Lung (tissue), 12 donors: ENCODE results near the gene FAM24B. TPM values are rescaled to one million over a fixed set of nuclear protein-coding genes. Genes with fewer than 3 reads are reported as not detected.

Experiments
- ATAC-seq: fragments of 200-7000 bp; cut with Tn5 transposase; one replicate; pipeline ENCODE4 v1.9.1; 2020; ENCODE audit warnings: moderate number of reproducible peaks; ENCODE audit not compliant: insufficient read depth, low FRiP score
- DNase-seq, 3 donors: peaks; one replicate each; pipeline ENCODE4 v3.0.0-alpha.2; 2013 to 2017
- H3K27ac ChIP-seq, 2 donors: one replicate each; pipeline ENCODE4 v1.5.1; 2013; ENCODE audit warnings: mild to moderate bottlenecking in 2 of 2, moderate library complexity in 2 of 2, control low read depth in 1 of 2, inconsistent platforms in 1 of 2, low read depth in 1 of 2, low read length in 1 of 2
- H3K27me3 ChIP-seq, 3 donors: one replicate each; pipeline ENCODE4 v1.5.1; 2013; ENCODE audit warnings: low read length in 2 of 3; ENCODE audit not compliant: control insufficient read depth in 3 of 3, insufficient read depth in 3 of 3
- H3K36me3 ChIP-seq, 4 donors: one replicate each; pipeline ENCODE4 v1.5.1; 2013; ENCODE audit warnings: low read length in 4 of 4, mild to moderate bottlenecking in 1 of 4, moderate library complexity in 1 of 4; ENCODE audit not compliant: control insufficient read depth in 4 of 4, insufficient read depth in 4 of 4
- H3K4me1 ChIP-seq, 5 donors: one replicate each; pipeline ENCODE4 v1.5.1; 2013; ENCODE audit warnings: low read length in 5 of 5, mild to moderate bottlenecking in 2 of 5, moderate library complexity in 1 of 5; ENCODE audit not compliant: control insufficient read depth in 5 of 5, insufficient read depth in 5 of 5
- H3K4me3 ChIP-seq: one replicate; pipeline ENCODE4 v1.5.1; 2013; ENCODE audit warnings: mild to moderate bottlenecking, control low read depth, moderate library complexity
- H3K9ac ChIP-seq, 2 donors: one replicate each; pipeline ENCODE4 v1.5.1; 2013; ENCODE audit warnings: low read length in 2 of 2, control low read depth in 1 of 2; ENCODE audit not compliant: insufficient read depth in 1 of 2
- H3K9me3 ChIP-seq, 4 donors: one replicate each; pipeline ENCODE4 v1.5.1; 2013; ENCODE audit warnings: low read length in 3 of 4, mild to moderate bottlenecking in 1 of 4, moderate library complexity in 1 of 4; ENCODE audit not compliant: control insufficient read depth in 4 of 4, insufficient read depth in 3 of 4
- WGBS, 2 donors: extraction: QIAGEN DNeasy Blood & Tissue Kit; methylation state at CpG; one replicate each; pipeline ENCODE4 v1.1.7; 2013; 5-methylcytosine and 5-hydroxymethylcytosine counted together
- polyA plus RNA-seq, 2 donors: library from polyadenylated mRNA; stranded (reverse); fragments of 200-250 nt; gene quantifications; one replicate each; pipeline ENCODE4 v1.2.1, GENCODE V29; 2013
- total RNA-seq, 2 donors: library from RNA; depleted of rRNA in 1 of 2; stranded (reverse); fragments of >200 nt in 1 of 2; gene quantifications; one replicate each; pipeline ENCODE4 v1.2.1, GENCODE V29; 2014 to 2021
- TF ChIP-seq, protein P1 (sequence below): IDR thresholded peaks from 2 replicates; pipeline ENCODE4 v1.5.1; 2012; ENCODE audit warnings: mild to moderate bottlenecking; ENCODE audit errors: control extremely low read depth, extremely low read depth
- donor health status: control.
- donor health status: control.
- donor health status: Bipolar disorder and iron deficiency.
- donor health status: healthy.
- donor health status: DM: yes; HTN: yes; CAD: no.

Gene FAM24B
- total and polyA plus RNA-seq, 4 donors, result 1.6 to 7.8 (median 3.2) TPM

DNA sequence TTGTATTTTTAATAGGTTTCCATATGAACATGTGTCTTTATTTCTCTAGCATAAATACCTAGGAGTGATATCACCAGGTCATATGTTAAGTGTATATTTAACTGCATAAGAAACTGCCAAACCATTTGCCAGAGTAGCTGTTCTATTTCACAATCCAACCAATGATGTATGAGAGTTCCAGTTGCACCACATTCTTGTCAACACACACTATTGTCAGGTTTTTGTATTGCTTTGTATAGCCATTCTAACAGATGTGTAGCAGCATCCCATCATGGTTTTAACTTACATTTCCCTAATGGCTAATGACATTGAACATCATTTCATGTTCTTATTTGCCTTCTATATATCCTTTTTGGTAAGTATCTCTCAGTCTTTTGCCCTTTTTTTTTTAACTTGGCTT lies 37.8 kb downstream of the FAM24B start:
- Histone ChIP-seq H3K27me3 (no peaks in the 10 kb centered on the region), H3K4me1 (no peaks in the 10 kb centered on the region), H3K27ac (no peak overlapping the region), H3K36me3 (peaks cover 0 to 4% (median 0%) of the 10 kb centered on the region in 4 donors), H3K4me3 (no peak overlapping the region), H3K9me3 (peaks cover 0 to 3% (median under 1%) of the 10 kb centered on the region in 4 donors), H3K9ac (no peak overlapping the region)
- DNase-seq (no peak), ATAC-seq (no peak)
- TF ChIP-seq, protein P1, sequence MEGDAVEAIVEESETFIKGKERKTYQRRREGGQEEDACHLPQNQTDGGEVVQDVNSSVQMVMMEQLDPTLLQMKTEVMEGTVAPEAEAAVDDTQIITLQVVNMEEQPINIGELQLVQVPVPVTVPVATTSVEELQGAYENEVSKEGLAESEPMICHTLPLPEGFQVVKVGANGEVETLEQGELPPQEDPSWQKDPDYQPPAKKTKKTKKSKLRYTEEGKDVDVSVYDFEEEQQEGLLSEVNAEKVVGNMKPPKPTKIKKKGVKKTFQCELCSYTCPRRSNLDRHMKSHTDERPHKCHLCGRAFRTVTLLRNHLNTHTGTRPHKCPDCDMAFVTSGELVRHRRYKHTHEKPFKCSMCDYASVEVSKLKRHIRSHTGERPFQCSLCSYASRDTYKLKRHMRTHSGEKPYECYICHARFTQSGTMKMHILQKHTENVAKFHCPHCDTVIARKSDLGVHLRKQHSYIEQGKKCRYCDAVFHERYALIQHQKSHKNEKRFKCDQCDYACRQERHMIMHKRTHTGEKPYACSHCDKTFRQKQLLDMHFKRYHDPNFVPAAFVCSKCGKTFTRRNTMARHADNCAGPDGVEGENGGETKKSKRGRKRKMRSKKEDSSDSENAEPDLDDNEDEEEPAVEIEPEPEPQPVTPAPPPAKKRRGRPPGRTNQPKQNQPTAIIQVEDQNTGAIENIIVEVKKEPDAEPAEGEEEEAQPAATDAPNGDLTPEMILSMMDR, result no peak

DNA sequence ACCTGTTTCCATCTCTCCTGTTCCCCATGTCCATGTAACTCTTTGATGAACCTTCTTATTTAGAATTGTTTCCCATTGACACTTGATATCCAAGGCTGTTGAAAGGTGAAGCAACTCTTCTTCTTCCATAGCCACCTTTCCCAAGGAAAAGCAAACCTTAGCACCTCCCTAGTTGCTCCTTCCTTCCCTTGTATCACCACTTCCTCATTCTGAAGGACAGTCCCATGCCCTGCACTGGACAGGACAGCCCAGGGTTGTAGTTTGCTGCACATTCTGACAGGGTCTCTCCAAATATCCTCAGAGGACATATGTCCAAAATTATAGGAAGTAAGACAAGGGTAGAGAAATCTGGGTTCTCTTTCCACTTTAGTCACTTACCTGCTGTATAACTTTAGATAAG lies 39.9 kb downstream of the FAM24B start:
- TF ChIP-seq, protein P1, result no peak
- ATAC-seq, result no peak

DNA sequence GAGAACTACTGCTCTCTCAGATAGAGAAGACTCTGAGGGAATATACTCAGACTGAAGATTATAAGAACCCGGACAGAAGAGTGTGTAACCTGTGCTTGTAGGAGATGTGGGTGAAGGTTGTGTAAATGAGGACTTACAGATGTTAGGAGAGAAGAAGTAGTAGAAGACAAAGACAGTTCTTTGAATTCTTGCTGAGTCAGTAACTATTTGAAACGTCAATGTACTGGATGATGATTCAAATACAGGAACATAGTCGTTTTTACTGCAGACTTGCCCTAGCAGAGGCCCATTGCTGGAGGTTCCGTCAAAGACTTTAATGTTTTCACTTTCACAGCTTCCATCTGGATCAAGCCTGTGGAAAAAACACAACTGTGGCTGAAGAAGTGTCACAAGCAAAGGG lies 40.5 kb downstream of the FAM24B start:
- 81 to 85% methylated on average over 4 of the region's 4 CpGs for WGBS, 2 donors
- TF ChIP-seq, protein P1, result no peak

More for the DNA sequence above, 39.9 kb downstream of the FAM24B start:
- Histone ChIP-seq H3K27me3 (no peaks in the 10 kb centered on the region), H3K9me3 (peaks cover 0 to 3% (median 0%) of the 10 kb centered on the region in 4 donors), H3K4me1 (no peaks in the 10 kb centered on the region), H3K9ac (no peak overlapping the region), H3K4me3 (no peak overlapping the region), H3K27ac (no peak overlapping the region), H3K36me3 (peaks cover 0 to 2% (median 0%) of the 10 kb centered on the region in 4 donors)
- no peak for DNase-seq

DNA sequence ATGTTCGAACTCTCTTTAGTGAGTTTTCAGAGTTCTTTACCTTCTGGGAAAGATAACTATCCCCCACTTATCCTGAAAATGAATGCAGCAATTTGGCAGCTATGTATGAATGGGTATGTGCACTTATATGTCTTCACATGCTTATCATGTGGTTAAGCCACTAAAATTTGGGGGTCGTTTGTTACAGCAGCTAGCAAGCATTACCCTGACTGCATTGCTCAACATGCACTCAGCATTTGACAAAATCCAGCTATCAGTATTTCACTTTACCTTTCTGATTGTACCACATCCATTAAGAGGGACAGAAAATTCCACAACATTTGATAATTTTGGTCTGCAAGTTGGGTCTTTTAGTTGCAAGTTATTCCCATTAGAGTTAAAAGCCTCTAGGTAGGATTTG lies 43.5 kb downstream of the FAM24B start:
- Histone ChIP-seq H3K27me3 (no peaks in the 10 kb centered on the region), H3K4me3 (no peak overlapping the region), H3K9ac (no peak overlapping the region), H3K36me3 (peaks cover 0 to 2% (median 0%) of the 10 kb centered on the region in 4 donors), H3K9me3 (no peaks in the 10 kb centered on the region), H3K27ac (no peak overlapping the region), H3K4me1 (no peaks in the 10 kb centered on the region)
- no peak for ATAC-seq
- DNase-seq, result no peak
- TF ChIP-seq, protein P1, result no peak
- WGBS, 2 donors, result 88 to 90% methylated on average over 2 of the region's 2 CpGs

More for the DNA sequence above, 40.5 kb downstream of the FAM24B start:
- H3K27me3 ChIP-seq, result no peaks in the 10 kb centered on the region
- no peak overlapping the region for H3K27ac ChIP-seq
- peaks cover 0 to 2% (median 0%) of the 10 kb centered on the region in 4 donors for H3K36me3 ChIP-seq
- DNase-seq, result no peak
- H3K9ac ChIP-seq, result no peak overlapping the region
- H3K4me1 ChIP-seq, result no peaks in the 10 kb centered on the region
- H3K4me3 ChIP-seq, result no peak overlapping the region
- peaks cover 0 to 3% (median 0%) of the 10 kb centered on the region in 4 donors for H3K9me3 ChIP-seq
- no peak for ATAC-seq
